Testis (tissue), 2 donors: ENCODE data around the gene LYPD6.

Experiments used
- POLR2A ChIP-seq: fragments of 450-650 bp; IDR thresholded peaks from one replicate; pipeline ENCODE4 v1.6.1; 2017; ENCODE audit warnings: antibody characterized with exemption, mild to moderate bottlenecking, moderate library complexity
- TF ChIP-seq, protein P1 (sequence below), 3 experiments: fragments of 450-650 bp in 2 of 3; fragments of 200-600 bp in 1 of 3; sonication (generic) in 1 of 3; IDR thresholded peaks; one replicate each; pipeline ENCODE4 v1.5.1; 2016 to 2019; ENCODE audit warnings: antibody characterized with exemption in 3 of 3, mild to moderate bottlenecking in 2 of 3, moderate library complexity in 1 of 3

DNA sequence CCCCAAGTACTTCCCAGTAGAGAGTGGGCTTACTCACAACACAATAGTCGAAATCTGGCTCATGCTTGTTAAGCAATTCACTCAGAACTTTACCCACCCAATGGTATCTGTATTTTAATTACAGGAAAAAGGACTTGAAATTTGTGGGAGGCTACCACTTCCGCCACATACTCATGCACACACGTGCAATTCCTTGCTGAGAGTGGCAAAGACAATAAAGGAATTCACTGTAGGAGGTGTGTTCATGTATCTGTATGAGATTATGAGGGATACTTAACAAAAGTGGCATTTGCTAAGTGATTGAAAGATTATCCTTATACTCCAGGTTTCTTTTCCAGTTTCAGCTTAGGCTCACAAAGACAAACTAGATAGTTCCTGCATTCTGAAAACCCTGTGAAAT, 14.9 kb upstream of the LYPD6 start:
- TF ChIP-seq, protein P1, sequence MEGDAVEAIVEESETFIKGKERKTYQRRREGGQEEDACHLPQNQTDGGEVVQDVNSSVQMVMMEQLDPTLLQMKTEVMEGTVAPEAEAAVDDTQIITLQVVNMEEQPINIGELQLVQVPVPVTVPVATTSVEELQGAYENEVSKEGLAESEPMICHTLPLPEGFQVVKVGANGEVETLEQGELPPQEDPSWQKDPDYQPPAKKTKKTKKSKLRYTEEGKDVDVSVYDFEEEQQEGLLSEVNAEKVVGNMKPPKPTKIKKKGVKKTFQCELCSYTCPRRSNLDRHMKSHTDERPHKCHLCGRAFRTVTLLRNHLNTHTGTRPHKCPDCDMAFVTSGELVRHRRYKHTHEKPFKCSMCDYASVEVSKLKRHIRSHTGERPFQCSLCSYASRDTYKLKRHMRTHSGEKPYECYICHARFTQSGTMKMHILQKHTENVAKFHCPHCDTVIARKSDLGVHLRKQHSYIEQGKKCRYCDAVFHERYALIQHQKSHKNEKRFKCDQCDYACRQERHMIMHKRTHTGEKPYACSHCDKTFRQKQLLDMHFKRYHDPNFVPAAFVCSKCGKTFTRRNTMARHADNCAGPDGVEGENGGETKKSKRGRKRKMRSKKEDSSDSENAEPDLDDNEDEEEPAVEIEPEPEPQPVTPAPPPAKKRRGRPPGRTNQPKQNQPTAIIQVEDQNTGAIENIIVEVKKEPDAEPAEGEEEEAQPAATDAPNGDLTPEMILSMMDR (IDR thresholded peaks at IDR 0.05): no peak
- TF ChIP-seq POLR2A: no peak
